Pons (tissue), 1 donor: ENCODE results near the gene DHRSX.
"Not testable (repeated sequence)": the region's sequence is repeated elsewhere in the genome, so short reads cannot be mapped to it uniquely, and the experiment has no call there.

Experiments used
- DNase-seq: peaks from one replicate; pipeline ENCODE4 v3.0.0-alpha.2; 2016; ENCODE audit warnings: low spot score

Gene DHRSX

DNA sequence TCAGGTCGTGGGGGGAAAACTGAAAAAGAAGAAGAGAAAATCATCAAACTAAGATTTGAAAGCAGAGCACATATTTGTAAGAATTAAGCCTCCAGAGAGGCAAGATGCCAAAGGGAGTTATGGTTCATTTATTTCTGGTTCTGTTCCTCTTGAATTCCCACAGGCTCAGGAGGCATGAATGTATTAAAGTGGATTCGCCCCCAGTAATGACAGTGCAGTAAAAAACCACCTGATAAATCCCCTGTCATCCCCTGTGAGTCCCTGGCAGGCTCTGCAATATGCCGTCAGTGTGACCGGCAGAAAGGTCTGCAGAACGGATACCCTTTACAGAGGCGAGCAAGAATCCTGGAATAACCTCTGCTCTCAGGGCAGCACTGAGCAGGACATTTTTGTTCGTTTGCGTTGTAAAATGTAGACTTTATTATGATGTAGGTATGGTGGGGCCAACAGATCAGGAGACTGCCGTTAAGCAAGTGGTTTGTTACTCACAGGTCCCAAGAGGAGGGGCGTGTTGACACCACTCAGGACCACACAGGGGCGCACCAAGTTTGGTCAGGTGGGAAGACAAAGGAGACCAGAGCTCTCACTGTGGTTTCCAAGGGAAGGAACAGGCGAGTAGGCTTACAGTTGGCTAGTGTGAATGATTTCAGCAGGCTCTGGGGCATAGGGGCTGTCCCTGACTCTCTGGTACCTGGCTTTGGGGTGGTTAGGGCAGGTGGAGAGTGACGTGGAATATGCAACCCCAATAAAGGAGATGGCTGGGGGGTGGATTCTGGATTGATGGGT lies 75.3 kb downstream of the DHRSX start:
- DNase-seq: peak; percentile 4

DNA sequence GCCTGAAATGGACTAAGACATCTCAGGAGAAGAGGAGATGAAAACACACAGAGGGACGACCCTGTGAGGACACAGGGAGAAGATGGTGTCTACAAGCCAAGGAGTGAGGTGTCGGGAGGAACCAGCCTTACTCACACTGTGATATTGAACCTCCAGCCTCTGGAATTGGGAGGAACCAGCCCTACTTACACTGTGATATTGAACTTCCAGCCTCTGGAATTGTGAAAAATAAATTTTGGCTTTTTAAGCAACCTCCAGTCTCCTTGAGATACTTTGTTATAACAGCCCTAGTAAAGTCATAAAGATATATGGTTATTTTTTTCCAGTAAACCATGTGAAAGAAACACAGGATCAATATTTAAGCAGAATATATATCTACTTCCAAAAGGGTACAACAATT lies 76.5 kb downstream of the DHRSX start:
- no peak for DNase-seq

GRCh38 chrX:2423899-2424298 lies 76.9 kb downstream of the DHRSX start:
- DNase-seq: no peak

- no peak for DNase-seq
These were observed 77.5 kb downstream of the DHRSX start for GRCh38 chrX:2423282-2423681.

DNA sequence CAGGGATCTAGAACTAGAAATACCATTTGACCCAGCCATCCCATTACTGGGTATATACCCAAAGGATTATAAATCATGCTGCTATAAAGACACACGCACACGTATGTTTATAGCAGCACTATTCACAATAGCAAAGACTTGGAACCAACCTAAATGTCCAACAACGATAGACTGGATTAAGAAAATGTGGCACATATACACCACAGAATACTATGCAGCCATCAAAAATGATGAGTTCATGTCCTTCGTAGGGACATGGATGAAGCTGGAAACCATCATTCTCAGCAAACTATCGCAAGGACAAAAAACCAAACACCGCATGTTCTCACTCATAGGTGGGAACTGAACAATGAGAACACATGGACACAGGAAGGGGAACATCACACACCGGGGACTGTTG lies 81.4 kb downstream of the DHRSX start:
- DNase-seq: not testable (repeated sequence)

GRCh38 chrX:2418000-2418399 lies 82.8 kb downstream of the DHRSX start:
- DNase-seq: no peak

DNA sequence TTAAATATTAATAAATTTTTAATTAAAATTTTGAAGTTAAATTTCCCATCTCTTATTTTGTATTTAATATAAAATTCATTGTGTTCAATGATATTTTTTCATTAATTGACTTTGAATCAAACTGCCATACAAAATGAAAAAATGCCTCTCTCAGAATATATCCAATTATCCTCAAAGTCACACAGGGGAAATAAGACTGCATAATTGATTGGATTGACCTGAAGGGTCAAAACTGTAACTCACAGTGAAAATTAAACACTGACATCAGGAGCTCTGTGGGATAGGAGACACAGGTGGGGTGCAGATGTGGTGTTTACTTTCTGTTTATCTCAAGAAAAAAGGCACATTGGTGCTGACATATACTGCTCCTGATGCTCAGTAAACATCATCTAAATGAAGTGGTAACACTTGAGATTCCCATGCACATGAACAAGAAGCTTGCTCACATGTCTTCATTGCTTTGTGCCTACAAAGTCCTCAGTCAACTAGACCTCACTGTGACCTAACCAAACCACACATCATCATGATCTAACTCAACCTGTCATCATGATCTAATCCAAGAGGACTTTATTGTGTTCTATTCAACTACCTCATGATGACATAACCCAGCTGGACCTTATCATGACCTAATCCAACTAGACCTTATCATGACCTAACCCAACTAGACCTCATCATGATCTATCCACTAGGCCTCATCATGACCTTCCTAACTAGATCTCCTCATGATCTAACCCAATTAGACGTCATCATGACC lies 83.7 kb downstream of the DHRSX start:
- no peak for DNase-seq

DNA sequence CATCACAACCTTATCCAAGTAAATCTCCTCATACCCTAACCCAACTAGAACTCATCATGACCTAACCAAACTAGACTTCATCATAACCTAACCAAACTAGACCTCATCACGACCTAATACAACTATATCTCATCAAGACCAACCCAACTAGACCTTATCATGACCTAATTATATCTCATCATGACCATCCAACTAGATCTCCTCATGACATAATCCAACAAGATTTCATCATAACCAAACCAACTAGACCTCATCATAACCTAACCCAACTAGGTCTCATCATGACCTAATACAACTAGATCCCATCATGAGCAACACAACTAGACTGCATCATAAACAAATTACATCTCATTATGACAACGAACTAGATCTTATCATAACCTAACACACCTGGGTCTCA lies 86.4 kb downstream of the DHRSX start:
- no peak for DNase-seq

GRCh38 chrX:2413969-2414368 lies 86.8 kb downstream of the DHRSX start:
- DNase-seq: no peak

GRCh38 chrX:2412131-2412530 lies 88.6 kb downstream of the DHRSX start:
- DNase-seq: no peak

DNA sequence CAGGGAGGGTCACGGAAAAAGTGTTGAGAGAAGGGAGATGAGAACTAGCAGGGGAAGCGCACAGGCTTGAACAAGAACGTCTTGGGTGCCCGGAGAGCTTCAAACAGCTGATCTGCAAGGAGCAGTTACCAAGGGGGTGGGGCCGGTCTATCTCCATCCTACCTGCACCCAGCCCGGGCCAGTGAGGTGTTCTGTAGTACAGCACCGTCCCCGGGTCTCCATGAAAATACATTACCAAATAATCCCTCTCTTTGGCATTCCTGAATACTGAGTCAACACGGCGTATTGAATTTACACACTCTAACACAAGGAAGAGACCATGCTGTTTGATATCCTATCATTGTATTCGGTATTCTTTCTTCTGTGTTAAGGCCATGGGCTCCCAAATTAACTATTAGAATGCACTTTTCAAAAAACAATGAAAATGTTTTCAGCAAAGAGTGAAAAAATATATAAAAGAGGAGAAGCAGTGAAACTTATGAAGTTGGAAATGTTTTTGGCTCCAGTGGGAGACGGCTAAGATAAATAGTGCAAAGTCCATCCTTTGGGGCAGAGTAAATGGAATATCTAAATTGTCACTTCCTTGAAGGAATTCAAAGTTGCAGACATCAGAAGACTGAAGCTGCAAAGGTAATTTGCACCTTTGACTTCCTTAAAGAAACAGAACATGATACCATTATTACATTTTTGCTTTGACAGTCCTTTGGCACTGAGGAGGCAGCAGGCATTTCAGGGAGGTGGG lies 90.3 kb downstream of the DHRSX start:
- no peak for DNase-seq

DNA sequence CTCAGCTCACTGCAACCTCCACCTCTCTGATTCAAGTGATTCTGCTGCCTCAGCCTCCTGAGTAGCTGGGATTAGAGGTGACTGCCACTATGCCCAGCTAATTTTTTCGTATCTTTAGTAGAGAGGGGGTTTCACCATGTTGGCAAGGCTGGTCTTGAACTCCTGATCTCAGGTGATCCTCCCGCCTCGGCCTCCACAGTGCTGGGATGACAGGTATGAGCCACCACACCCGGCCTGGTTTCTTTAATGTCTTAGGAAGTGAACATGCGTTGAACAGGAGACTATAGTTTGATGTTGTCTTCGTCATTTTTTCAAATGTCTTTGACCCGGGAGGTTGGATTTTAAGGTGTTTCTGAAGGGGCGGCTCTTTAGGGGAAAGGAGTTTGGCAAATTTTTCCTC lies 91.0 kb downstream of the DHRSX start:
- DNase-seq: no peak

DNA sequence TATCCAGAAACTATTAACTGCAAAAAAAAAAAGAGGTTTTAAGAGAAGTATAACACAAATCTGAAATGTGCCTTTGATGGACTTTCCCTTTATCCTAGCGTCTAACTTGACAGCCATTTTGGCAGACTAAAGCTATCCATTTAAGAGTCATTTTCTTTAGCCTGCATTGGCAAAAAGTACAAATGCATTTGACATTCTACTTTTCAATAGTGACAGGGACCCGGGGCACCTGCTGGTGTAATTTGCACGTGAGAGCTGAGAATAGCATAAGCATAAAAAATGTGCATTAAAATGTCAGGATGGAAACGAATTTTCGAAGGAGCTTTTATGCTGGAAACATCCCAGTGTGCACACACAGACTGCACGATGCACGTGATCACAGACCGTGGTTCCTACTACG lies 91.9 kb downstream of the DHRSX start:
- DNase-seq: no peak

DNA sequence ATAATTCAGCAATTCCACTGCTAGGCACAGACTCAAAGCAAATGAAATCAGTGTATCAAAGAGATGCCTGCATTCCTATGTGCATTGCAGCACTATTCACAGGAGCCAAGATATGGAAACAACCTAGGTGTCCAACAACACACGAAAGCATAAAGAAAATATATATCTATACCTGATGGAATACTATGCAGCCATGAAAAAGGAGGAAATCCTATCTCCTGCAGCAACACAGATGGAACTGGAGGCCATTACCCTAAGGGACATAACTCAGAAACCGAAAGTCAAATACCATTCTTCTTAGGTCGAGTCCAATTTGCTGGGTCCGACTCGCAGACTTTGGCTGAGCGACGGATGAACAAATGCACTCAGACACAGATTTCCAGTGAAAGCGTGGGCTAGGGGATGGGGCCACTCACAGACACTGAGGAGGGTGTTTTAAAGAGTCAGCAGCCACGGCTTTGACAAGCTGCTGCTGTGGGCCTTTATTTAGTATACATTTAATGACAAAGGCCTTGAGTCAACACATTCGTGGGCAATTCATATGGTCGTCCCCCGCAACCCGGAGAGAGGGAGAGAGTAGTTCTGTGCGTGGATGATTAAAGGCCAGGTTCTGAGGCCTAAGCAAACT lies 93.8 kb downstream of the DHRSX start:
- DNase-seq: no peak

- DNase-seq: no peak
These were observed 96.0 kb downstream of the DHRSX start for GRCh38 chrX:2404776-2405175.

DNA sequence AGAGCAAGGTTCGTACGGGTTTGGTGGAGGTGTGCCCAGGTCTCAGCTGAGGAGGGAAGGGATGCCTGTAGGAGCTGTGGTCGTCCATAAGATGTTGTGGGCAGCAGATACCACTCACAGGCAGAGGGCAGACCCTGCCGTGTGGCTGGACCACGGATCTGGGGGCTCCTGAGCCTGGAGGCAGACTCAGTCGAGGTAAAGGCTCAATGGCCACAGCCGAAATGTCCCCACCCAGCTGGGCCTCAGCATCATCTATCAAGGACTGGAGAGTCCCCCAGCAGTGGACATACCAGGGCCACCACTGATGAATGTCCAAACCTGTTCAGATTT lies 98.5 kb downstream of the DHRSX start:
- DNase-seq: no peak

DNA sequence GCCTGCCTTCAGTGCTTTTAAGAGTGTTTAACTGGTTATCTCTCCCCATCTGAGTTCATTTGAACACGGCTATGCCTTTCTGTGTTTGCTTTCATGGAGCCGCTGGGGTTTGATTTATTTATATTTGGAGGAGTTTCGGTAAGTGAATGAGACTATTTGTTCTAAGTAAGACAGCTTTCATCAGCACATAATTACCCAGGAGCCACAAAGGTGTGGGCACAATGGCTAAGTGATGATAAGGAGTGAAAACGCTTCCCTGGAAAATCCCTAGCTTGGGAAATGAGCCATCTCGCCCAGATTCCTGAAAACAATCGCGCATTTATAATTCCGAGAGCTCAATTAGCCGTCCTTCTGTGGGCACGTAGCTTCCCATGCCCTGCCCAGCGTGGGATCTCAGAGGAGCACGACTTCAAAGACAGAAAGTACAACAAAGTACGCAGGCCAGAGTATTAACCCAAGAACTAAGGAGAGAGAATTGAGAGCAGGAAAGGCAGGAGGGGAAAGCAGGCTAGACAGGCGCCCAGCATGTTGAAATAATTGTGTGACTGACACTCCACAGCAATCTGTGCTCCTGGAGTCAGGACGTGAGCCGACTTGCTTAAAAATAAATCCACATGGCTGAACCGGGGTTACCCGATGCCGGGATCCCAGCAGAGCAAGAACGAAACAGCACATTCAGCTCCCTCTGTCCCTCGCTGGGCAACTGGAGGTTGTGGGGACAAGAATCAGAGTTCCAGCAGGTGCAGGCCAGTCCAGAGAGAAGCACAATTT lies 99.0 kb downstream of the DHRSX start:
- peak; percentile 53 for DNase-seq

DNA sequence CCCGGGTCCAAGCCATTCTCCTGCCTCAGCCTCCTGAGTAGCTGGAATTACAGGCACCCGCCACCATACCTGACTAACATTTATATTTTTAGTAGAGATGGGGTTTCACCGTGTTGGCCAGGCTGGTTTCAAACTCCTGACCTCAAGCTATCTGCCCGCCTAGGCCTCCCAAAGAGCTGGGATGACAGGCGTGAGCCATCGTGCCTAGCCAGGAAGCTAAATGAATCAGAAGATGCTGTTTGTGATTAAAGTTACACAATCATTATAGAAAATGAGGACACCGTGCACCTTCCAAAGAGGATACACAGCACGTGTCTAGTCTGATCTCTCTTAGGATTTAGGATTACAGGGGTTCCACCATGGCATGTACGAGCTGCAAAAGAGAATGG lies 99.6 kb downstream of the DHRSX start:
- DNase-seq: no peak

- DNase-seq: no peak
These were observed 102.6 kb downstream of the DHRSX start for GRCh38 chrX:2398064-2398656.

DNA sequence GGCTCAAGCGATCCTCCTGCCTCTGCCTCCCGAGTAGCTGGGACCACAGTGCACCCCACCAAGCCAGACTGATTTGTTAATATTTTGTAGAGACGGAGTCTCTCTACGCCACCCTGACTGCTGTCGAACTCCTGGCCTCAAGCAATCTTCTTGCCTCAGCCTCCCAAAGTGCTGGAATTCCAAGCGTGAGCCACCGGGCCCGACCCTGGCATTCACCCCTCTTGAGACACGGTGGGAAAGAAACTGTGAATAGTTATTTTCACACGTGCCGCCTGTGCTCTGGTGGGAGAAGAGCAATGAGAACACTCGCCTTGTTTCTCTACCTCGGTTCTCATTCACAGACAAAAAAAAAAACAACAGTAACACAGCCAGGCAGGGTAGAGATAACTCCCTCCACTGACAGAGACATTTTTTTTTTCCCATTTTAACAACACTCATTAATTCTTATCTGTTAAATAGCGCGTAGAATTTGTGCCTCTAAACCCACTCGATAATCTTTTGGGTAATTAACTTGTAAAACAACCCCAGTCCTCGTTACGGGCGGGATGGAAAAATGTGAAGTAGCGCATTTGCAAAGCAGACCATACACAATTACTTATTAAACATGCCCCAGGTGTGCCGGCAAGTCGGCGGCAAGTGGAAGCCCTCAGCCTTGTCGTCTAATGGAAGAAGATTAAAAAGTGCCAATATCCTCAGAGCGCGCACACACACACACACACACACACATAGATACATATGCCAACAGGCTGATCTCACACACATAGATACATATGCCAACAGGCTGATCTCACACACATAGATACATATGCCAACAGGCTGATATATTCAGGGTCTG lies 103.3 kb downstream of the DHRSX start:
- DNase-seq: no peak
